PC-3 (cell line): ENCODE measurements around the gene FOXQ1. TPM values are rescaled to one million over a fixed set of nuclear protein-coding genes. Genes with fewer than 3 reads are reported as not detected.

Source experiments
- total RNA-seq: library from RNA; depleted of rRNA; stranded (reverse); fragments of >200 nt; gene quantifications from 2 replicates; pipeline ENCODE4 v1.2.3, GENCODE V29; 2014; rRNA removed

The FOXQ1 gene
- total RNA-seq, 1 experiment from 2014 or later = 7.5 TPM

Other genes starting within 250 kb of the FOXQ1 start
- gene FOXF2, start 77.5 kb downstream of the FOXQ1 start, total RNA-seq = not detected in 2 replicates